Measurements from ENCODE around the gene TBC1D24.

The TBC1D24 gene

DNA sequence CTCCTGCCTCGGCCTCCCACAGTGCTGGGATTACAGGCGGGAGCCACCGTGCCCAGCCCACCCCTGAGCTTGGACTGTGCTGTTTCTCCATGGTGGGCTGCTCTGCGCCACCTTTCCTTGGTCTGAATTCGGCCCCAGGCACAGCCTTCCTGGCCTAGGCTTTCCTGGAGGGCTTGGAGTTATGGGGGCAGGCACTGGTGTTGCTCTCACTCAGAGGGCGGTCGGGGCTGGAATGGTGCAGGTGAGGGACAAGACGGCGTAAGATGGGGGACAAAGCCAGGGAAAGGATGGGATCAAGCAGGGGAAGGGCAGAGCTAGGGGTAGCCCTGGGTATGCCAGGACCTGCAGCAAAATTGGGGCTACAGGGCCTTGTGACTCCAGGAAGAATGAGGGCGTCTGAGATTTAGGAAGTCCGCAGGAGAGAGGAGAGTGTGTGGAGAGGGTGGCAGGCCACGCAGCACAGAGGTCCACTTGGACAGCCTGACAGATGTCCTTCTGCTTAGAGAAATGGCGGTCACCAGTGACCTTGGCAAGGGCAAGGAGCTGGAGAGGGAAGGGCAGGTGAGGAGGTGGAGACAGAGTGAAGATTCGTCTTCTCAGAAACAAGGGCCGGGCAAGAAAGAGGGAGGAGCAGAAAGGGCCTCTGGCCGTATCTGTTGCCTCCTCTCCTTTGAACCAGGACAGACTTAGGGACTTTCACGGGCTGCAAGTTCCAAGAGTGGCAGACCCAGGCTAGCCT, 37.2 kb downstream of the TBC1D24 start:
- in situ Hi-C loops (cut with HindIII; ENCODE audit: low sequenced_read_pairs), result no loop called here
- TF ChIP-seq, protein P1, sequence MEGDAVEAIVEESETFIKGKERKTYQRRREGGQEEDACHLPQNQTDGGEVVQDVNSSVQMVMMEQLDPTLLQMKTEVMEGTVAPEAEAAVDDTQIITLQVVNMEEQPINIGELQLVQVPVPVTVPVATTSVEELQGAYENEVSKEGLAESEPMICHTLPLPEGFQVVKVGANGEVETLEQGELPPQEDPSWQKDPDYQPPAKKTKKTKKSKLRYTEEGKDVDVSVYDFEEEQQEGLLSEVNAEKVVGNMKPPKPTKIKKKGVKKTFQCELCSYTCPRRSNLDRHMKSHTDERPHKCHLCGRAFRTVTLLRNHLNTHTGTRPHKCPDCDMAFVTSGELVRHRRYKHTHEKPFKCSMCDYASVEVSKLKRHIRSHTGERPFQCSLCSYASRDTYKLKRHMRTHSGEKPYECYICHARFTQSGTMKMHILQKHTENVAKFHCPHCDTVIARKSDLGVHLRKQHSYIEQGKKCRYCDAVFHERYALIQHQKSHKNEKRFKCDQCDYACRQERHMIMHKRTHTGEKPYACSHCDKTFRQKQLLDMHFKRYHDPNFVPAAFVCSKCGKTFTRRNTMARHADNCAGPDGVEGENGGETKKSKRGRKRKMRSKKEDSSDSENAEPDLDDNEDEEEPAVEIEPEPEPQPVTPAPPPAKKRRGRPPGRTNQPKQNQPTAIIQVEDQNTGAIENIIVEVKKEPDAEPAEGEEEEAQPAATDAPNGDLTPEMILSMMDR (IDR thresholded peaks at IDR 0.05; ENCODE audit: low read depth, low read length, missing control alignments), result no peak
- no peak overlapping the region for H3K4me3 ChIP-seq (ENCODE audit: low read depth, low read length)
- DNase-seq (ENCODE audit: low read depth), result no peak

DNA sequence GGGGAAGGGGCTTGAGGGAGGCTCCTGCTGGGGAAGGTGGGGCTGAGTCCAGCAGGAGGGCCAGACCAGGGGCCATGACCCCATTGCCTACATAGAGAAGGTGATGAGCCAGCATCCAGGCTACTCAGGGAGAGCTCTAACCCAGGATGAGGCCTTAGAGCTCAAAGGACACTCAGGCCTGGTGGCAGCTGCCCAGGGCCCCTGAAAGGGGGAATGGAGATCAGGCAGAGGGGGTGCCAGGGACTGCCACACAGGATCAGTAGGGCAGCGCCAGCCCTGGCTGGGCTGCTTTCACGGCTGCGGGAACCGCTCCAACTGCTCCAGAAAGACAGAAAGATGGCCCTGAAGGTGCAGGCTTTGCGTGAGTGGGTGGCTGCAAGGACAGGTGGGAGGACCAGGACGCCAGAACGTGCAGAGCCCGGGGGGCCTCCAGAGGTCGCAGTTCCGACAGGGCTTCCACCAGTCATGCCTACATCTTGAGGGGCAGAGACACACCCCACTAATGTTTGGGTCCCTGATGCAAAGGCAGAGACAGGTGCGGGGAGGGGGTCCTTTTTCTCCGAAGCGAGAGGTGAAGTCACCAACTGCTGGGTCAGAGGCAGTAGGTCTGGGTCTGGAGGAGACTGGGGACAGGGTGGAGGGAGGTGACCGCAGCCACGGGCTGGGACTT, 37.9 kb downstream of the TBC1D24 start:
- DNase-seq (ENCODE audit: low read depth), result no peak
- H3K4me3 ChIP-seq (ENCODE audit: low read depth, low read length), result peak overlapping the region; percentile 52
- in situ Hi-C loops (cut with HindIII; ENCODE audit: low sequenced_read_pairs), result no loop called here
- TF ChIP-seq, protein P1 (IDR thresholded peaks at IDR 0.05; ENCODE audit: low read depth, low read length, missing control alignments), result peak; percentile 12

DNA sequence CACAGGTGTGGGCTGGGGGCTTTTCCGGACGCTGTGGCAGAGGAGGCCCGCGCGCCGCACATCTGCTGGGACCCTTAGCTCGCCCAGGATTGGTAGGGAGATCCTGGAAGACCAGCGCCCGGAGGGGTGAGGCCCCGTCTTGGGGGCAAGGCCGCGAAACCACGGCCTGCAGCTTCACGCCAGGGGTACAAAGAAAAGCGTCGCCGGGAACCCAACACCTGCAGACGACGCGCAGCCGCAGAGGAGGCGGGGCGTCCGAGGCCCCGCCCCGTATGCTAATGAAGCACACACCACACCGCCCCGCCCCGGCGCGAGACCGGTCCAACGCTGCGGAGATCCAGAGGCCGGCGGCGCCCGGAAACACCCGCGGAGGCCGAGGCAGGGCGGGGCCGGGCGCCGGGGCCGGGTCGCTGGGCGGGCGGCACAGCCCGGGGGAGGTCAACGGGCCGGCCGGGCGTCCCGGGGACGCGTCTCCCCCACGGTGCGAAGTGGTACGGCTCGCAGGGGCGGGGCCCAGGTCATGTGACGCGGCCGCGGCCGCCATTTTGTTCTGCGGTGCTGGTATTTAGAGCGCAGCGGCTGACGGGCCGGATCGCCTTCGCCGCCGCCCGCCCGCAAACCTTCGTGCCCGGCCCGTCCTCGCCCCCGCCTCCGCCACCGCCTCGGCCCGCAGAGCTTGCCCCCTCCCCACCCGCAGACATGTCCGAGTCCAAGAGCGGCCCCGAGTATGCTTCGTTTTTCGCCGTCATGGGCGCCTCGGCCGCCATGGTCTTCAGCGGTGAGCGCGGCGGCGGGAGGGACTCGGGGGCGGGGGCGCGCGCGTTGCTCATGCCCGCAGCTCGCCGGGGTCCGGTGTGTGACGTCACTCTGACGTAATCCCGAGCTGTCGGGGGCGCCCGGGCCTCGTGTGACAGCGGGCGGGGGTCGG, 38.7 kb downstream of the TBC1D24 start, which contains the start of gene ATP6V0C:
Gene ATP6V0C (plus strand): TSS at position 548 of the 928 bp plus-strand sequence. CDS start 152 bp downstream, at position 700.
- peak within 1 kb of the TSS; percentile 52 for H3K4me3 ChIP-seq (ENCODE audit: low read depth, low read length)
- DNase-seq (ENCODE audit: low read depth), result peak; percentile 52
- TF ChIP-seq, protein P1 (IDR thresholded peaks at IDR 0.05; ENCODE audit: low read depth, low read length, missing control alignments), result no peak
- in situ Hi-C loops (cut with HindIII; ENCODE audit: low sequenced_read_pairs), result no loop called here

DNA sequence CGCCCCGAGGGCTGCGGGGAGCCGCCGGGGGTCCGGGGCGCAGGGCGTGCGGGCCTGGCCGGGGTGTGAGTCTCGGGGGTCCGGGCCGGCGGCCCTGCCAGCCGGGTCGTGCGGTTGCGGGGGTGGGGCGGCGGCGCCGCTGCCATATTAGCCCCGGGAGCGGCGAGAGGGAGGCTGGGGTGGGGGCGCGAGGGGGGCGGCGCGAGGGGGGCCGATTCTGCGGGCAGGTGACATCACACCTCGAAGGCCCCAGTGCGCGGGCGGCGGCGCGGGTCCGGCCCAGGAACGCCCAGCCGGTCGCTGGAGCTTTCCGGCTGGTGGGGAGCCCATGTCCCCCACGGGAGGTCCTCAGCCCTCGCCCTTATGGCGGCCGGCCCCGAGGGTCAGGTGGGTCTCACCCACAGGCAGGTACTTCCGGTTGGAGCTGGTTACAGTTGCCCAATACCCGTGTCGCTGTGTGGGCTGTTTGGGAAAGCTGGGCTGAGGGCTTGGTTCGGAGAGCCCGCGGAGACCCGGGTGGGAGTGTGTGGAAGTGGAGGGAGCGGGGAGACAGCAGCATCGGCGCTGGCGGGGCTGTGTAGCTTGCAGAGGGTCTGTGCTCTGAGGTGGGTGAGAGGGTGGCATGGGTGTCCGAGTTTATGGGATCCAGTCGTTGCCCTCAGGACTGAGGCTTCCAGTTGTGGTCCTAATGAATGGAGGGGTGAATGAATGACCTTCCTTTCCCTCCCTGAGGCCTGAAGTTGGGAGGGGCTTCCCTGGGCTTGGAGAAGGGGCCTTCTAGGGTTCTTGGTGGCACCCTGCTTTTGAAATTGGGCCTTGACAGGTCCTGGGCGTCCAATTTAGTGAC, 39.6 kb downstream of the TBC1D24 start:
- peak overlapping the region; percentile 52 for H3K4me3 ChIP-seq (ENCODE audit: low read depth, low read length)
- no peak for DNase-seq (ENCODE audit: low read depth)
- in situ Hi-C loops (cut with HindIII; ENCODE audit: low sequenced_read_pairs), result no loop called here
- TF ChIP-seq, protein P1 (IDR thresholded peaks at IDR 0.05; ENCODE audit: low read depth, low read length, missing control alignments), result no peak

DNA sequence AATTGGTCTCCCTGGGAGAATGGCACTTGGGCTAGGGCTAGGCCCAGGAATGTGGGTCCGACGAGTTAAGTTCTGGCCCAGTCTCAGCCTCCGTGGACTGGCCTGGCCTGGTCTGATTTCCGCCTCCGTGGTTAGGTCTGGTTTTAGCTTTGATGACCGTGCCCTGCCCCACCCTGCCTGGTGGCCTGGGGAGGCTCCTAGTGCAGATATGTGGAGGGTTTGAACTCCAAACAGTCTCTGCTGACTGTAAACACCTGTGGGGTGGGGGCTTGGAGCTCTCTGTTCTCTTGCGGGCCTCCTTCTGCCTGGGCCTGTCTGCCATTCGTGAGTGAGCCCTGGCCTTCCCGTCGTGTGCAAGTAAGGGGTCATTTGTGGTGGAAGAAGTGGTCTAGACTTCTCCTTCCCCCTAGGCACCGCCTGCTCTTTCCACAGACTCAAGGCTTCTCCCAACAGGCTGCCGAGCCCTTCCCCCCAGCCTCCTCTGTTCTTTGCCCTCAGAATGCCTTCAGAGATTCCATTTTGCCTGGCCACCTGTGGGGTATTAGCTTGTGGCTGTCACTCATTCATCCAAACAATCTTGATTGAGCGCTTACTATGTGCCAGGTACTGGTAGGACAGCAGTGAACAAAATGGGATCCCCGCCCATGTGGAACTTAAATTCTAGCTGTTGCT, 40.4 kb downstream of the TBC1D24 start:
- no peak for DNase-seq (ENCODE audit: low read depth)
- H3K4me3 ChIP-seq (ENCODE audit: low read depth, low read length), result peak overlapping the region; percentile 52
- in situ Hi-C loops (cut with HindIII; ENCODE audit: low sequenced_read_pairs), result no loop called here
- TF ChIP-seq, protein P1 (IDR thresholded peaks at IDR 0.05; ENCODE audit: low read depth, low read length, missing control alignments), result no peak

Data from astrocyte of the cerebellum (primary cell).